RWPE2 (cell line): Measurements from ENCODE around the gene DGKQ.

Source experiments
- ATAC-seq: fragments of 200-7000 bp; cut with Tn5 transposase; 3 replicates; pipeline ENCODE4 v1.9.1; 2021; ENCODE audit warnings: low read depth
- DNase-seq: peaks from one replicate; pipeline ENCODE4 v3.0.0-alpha.2; 2020; ENCODE audit warnings: low spot score
- H3K27ac ChIP-seq: fragments of 450-650 bp; 2 replicates; pipeline ENCODE4 v1.5.1; 2017; ENCODE audit warnings: mild to moderate bottlenecking; ENCODE audit not compliant: poor library complexity, severe bottlenecking
- H3K27me3 ChIP-seq: fragments of 250-450 bp; sonication (Bioruptor Pico); 2 replicates; pipeline ENCODE4 v1.5.1; 2021; ENCODE audit warnings: mild to moderate bottlenecking, moderate library complexity; ENCODE audit not compliant: insufficient read depth, poor library complexity, severe bottlenecking
- H3K36me3 ChIP-seq: fragments of 250-450 bp; sonication (Bioruptor Pico); 2 replicates; pipeline ENCODE4 v1.5.1; 2020; ENCODE audit warnings: low read depth, mild to moderate bottlenecking, moderate library complexity
- H3K4me1 ChIP-seq: fragments of 250-450 bp; sonication (Bioruptor Pico); 2 replicates; pipeline ENCODE4 v1.5.1; 2021; ENCODE audit warnings: mild to moderate bottlenecking, moderate library complexity; ENCODE audit not compliant: insufficient read depth, poor library complexity, severe bottlenecking
- H3K4me3 ChIP-seq: fragments of 250-450 bp; sonication (Bioruptor Pico); 2 replicates; pipeline ENCODE4 v1.5.1; 2021; ENCODE audit warnings: mild to moderate bottlenecking, moderate library complexity; ENCODE audit not compliant: severe bottlenecking
- H3K9me3 ChIP-seq: fragments of 250-450 bp; sonication (Bioruptor Pico); 2 replicates; pipeline ENCODE4 v1.5.1; 2021; ENCODE audit warnings: mild to moderate bottlenecking, moderate library complexity; ENCODE audit not compliant: severe bottlenecking
- CTCF ChIP-seq: fragments of 450-650 bp; IDR thresholded peaks from one replicate; pipeline ENCODE4 v1.5.1; 2017; ENCODE audit warnings: mild to moderate bottlenecking, moderate library complexity; ENCODE audit not compliant: poor library complexity, severe bottlenecking

DGKQ gene

GRCh38 chr4:1004557-1005485 lies 31.5 kb upstream of the DGKQ start:
- Histone ChIP-seq H3K27ac (no peak overlapping the region), H3K9me3 (no peaks in the 10 kb centered on the region), H3K36me3 (no peaks in the 10 kb centered on the region), H3K4me3 (no peak overlapping the region), H3K4me1 (no peaks in the 10 kb centered on the region), H3K27me3 (peaks cover 73% of the 10 kb centered on the region)
- no peak for DNase-seq
- no peak for ATAC-seq
- TF ChIP-seq CTCF, result no peak

- no peaks in the 10 kb centered on the region for H3K36me3 ChIP-seq
- H3K4me3 ChIP-seq, result no peak overlapping the region
- no peak for DNase-seq
- H3K27ac ChIP-seq, result no peak overlapping the region
- TF ChIP-seq CTCF, result no peak
- peaks cover 74% of the 10 kb centered on the region for H3K27me3 ChIP-seq
- H3K4me1 ChIP-seq, result no peaks in the 10 kb centered on the region
- no peak for ATAC-seq
- no peaks in the 10 kb centered on the region for H3K9me3 ChIP-seq
Observed at GRCh38 chr4:1004071-1004418, 30.7 kb upstream of the DGKQ start.

- Histone ChIP-seq H3K4me1 (no peaks in the 10 kb centered on the region), H3K9me3 (no peaks in the 10 kb centered on the region), H3K27me3 (peaks cover 74% of the 10 kb centered on the region), H3K36me3 (no peaks in the 10 kb centered on the region), H3K27ac (no peak overlapping the region), H3K4me3 (no peak overlapping the region)
- TF ChIP-seq CTCF, result no peak
- no peak for ATAC-seq
- DNase-seq, result no peak
Observed at GRCh38 chr4:1003271-1004070, 30.1 kb upstream of the DGKQ start.

GRCh38 chr4:1002631-1003251 lies 29.4 kb upstream of the DGKQ start:
- ATAC-seq (no peak), DNase-seq (no peak)
- Histone ChIP-seq H3K4me1 (no peaks in the 10 kb centered on the region), H3K4me3 (no peak overlapping the region), H3K9me3 (no peaks in the 10 kb centered on the region), H3K36me3 (no peaks in the 10 kb centered on the region), H3K27me3 (peaks cover 75% of the 10 kb centered on the region), H3K27ac (no peak overlapping the region)
- TF ChIP-seq CTCF, result no peak
